Neutrophil (primary cell): ENCODE results near the gene SULT2A1.

ENCODE experiments used
- H3K27ac ChIP-seq: fragments of 200-600 bp; sonication (generic); 2 replicates; pipeline ENCODE4 v1.5.1; 2016; ENCODE audit warnings: mild to moderate bottlenecking, moderate library complexity
- H3K27me3 ChIP-seq: fragments of 200-600 bp; sonication (generic); 2 replicates; pipeline ENCODE4 v1.6.0; 2016; ENCODE audit warnings: mild to moderate bottlenecking
- H3K36me3 ChIP-seq: fragments of 200-600 bp; sonication (generic); 2 replicates; pipeline ENCODE4 v1.5.1; 2017
- H3K4me1 ChIP-seq, 2 experiments: fragments of 200-600 bp in 1 of 2; sonication (generic) in 1 of 2; 1 replicate in 1 of 2; 2 replicates in 1 of 2; pipeline versions ENCODE4 v1.5.1 to v1.6.1; 2013 to 2016; ENCODE audit warnings: low read depth in 1 of 2, low read length in 1 of 2, mild to moderate bottlenecking in 1 of 2, moderate library complexity in 1 of 2; ENCODE audit not compliant: control insufficient read depth in 1 of 2, insufficient read depth in 1 of 2
- H3K4me3 ChIP-seq, 2 experiments: fragments of 200-600 bp in 1 of 2; sonication (generic) in 1 of 2; 1 replicate in 1 of 2; 2 replicates in 1 of 2; pipeline ENCODE4 v1.5.1; 2013 to 2016; ENCODE audit warnings: low read depth in 1 of 2, low read length in 1 of 2, mild to moderate bottlenecking in 1 of 2, moderate library complexity in 1 of 2
- H3K9me3 ChIP-seq: fragments of 200-600 bp; sonication (generic); 2 replicates; pipeline ENCODE4 v1.5.1; 2016
- TF ChIP-seq, protein P1 (sequence below): fragments of 200-600 bp; sonication (generic); IDR thresholded peaks from 2 replicates; pipeline ENCODE4 v1.5.1; 2016; ENCODE audit warnings: antibody characterized with exemption

Gene SULT2A1

DNA sequence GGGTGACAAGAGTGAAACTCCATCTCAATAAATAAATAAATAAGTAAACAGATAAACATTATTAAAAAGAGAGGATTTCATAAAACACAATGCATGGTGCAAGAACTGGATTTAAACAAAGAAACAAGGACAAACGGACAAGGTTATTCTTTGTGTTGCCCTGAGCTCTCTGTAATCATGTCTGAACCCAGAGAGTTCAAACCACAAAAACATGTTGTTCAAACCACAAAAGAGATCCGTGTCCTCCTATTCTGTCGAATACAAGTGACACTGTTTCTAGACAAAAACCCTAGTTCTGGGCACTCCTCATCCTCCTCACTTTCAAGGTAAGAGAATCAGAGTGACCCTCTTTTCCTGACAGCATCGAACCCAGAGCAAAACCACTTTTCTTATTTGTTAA lies 31.7 kb downstream of the SULT2A1 start:
- Histone ChIP-seq H3K4me3 (no peak overlapping the region), H3K27me3 (peaks cover 39% of the 10 kb centered on the region), H3K36me3 (no peaks in the 10 kb centered on the region), H3K9me3 (no peaks in the 10 kb centered on the region), H3K4me1 (no peaks in the 10 kb centered on the region), H3K27ac (no peak overlapping the region)
- TF ChIP-seq, protein P1, sequence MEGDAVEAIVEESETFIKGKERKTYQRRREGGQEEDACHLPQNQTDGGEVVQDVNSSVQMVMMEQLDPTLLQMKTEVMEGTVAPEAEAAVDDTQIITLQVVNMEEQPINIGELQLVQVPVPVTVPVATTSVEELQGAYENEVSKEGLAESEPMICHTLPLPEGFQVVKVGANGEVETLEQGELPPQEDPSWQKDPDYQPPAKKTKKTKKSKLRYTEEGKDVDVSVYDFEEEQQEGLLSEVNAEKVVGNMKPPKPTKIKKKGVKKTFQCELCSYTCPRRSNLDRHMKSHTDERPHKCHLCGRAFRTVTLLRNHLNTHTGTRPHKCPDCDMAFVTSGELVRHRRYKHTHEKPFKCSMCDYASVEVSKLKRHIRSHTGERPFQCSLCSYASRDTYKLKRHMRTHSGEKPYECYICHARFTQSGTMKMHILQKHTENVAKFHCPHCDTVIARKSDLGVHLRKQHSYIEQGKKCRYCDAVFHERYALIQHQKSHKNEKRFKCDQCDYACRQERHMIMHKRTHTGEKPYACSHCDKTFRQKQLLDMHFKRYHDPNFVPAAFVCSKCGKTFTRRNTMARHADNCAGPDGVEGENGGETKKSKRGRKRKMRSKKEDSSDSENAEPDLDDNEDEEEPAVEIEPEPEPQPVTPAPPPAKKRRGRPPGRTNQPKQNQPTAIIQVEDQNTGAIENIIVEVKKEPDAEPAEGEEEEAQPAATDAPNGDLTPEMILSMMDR, result no peak

DNA sequence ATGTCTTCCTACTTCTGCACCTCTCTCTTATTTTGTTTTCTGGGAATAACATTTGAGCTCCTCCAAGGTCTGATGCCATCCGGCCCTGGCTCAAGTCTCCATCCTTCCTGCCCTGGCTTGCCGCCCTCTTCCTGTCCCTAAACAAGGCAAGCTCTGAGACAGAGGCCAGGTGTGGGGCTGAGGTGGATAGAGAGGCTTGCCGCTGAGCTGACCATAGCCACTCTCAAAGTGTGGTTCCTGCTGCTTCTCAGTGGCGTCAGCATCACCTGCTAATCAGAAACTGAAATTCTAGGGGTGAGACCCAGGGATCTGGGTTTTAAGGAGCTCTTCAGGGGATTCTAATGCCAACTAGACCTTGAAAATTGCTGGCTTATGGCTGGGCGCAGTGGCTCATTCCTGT lies 33.1 kb downstream of the SULT2A1 start:
- H3K27me3 ChIP-seq, result peaks cover 53% of the 10 kb centered on the region

DNA sequence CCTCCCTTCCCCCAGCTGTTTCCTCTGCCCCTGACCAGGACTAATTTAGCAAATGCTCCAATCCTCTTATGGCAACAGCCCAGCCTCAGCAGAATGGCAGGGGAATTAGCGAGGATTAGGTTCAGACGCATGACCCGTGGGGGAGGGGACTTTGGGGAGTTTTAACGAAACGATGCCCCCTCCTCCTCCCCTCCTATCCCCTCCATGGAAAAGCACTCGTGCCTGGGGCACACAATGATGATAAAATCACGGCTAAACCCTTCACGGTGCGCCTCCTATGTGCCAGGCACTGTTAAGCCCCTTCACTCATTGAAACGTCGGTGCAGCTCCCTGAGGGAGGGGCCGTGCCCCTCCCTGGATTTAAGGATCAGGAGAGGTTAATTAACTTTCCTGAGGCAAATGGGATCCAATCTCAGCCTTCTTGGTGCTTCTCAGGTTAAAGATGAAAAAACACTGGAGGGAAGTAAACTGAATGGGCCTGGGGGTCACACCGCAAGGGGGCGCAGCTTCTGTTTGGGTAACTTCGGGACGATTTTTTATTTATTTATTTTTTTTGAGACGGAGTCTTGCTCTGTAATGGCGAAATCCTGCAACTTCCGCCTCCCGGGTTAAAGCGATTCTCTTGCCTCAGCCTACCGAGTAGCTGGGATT lies 37.2 kb downstream of the SULT2A1 start:
- TF ChIP-seq, protein P1, result no peak
- H3K36me3 ChIP-seq, result no peaks in the 10 kb centered on the region
- H3K4me3 ChIP-seq, result no peak overlapping the region
- no peaks in the 10 kb centered on the region for H3K4me1 ChIP-seq
- H3K9me3 ChIP-seq, result no peaks in the 10 kb centered on the region
- H3K27ac ChIP-seq, result no peak overlapping the region
- H3K27me3 ChIP-seq, result peaks cover 55% of the 10 kb centered on the region

More for the DNA sequence above, 33.1 kb downstream of the SULT2A1 start:
- Histone ChIP-seq H3K36me3 (no peaks in the 10 kb centered on the region), H3K4me3 (no peak overlapping the region), H3K9me3 (no peaks in the 10 kb centered on the region), H3K4me1 (no peaks in the 10 kb centered on the region), H3K27ac (no peak overlapping the region)
- TF ChIP-seq, protein P1, result no peak

DNA sequence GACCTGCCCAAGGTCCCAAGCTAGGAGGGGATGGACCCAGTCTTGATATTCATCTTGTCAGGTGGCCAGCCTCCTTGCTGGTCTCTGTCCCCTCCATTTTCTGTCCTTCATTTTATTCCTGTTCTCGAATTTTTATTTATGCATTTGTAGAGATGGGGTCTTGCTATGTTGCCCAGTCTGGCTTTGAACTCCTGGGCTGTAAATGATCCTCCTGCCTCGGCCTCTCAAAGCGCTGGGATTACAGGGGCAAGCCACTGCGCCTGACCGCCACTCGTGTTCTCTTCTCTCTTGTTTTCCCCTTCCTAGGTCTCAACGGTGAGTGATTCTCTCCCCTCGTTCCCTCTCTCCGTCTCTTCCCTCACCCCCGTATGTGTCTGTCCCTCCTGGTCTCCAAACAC lies 37.7 kb downstream of the SULT2A1 start:
- no peaks in the 10 kb centered on the region for H3K9me3 ChIP-seq
- peaks cover 50% of the 10 kb centered on the region for H3K27me3 ChIP-seq
- no peak overlapping the region for H3K4me3 ChIP-seq
- H3K4me1 ChIP-seq, result no peaks in the 10 kb centered on the region
- no peak overlapping the region for H3K27ac ChIP-seq
- no peaks in the 10 kb centered on the region for H3K36me3 ChIP-seq
- TF ChIP-seq, protein P1, result no peak

DNA sequence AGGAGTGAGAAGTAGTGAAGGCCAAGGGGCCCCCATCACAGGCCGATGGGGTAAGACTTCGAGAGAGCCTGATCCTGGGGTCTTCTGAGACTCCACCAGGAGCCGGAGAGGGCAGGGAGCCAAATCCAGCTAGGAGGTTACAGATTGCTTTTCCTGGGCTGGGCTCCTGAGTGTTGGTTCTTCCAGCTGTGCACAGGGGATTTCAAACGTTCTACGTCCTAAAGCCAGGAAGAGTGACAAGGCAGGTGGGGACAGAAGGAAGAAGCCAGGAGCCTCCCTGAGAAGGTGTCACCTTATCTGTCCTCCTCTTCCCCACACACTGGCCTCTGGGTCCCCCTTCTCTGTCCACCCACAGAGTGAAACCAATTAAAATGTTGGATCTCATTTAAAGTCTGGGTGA lies 43.2 kb downstream of the SULT2A1 start:
- TF ChIP-seq, protein P1, result no peak
- no peak overlapping the region for H3K27ac ChIP-seq
- H3K4me3 ChIP-seq, result no peak overlapping the region
- H3K27me3 ChIP-seq, result peaks cover 4% of the 10 kb centered on the region
- H3K9me3 ChIP-seq, result no peaks in the 10 kb centered on the region
- H3K4me1 ChIP-seq, result no peaks in the 10 kb centered on the region
- no peaks in the 10 kb centered on the region for H3K36me3 ChIP-seq

DNA sequence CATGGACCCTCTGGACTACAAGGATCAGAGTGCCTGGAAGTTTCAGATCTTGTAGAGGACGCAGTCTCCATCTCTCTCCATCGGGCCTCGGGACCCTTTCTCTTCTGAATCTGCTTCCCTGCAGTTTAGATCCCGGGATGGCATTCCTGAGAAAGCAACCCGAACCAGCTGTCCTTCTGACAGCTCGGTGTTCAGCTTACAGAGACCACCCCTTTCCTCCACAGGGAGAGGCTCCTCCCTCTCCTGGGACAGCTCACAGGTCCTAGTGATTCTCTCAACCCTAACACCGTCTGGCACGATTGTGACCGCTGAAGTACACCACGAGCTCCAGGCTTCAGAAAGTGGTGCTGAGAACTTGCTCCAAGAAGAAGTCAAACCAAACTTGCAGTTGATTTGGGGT lies 46.2 kb downstream of the SULT2A1 start:
- Histone ChIP-seq H3K27ac (no peak overlapping the region), H3K36me3 (no peaks in the 10 kb centered on the region), H3K9me3 (no peaks in the 10 kb centered on the region), H3K27me3 (no peaks in the 10 kb centered on the region), H3K4me3 (no peak overlapping the region), H3K4me1 (no peaks in the 10 kb centered on the region)
- TF ChIP-seq, protein P1, result no peak
